GM10248 (cell line): ENCODE measurements around the gene ENTPD8.

Experiments
- CTCF ChIA-PET: fragments of 300-600 bp; sonication (Branson Sonifier 250); formaldehyde crosslinking; extraction: SDS; loops from one replicate; lab custom pipeline; 2021; ENCODE audit warnings: antibody characterized with exemption; lab: Yijun Ruan, JAX
- POLR2A ChIA-PET: fragments of 350-650 bp; sonication (Branson Sonifier 250); formaldehyde crosslinking; extraction: SDS; loops from one replicate; lab custom pipeline; 2020; ENCODE audit warnings: antibody characterized with exemption; lab: Yijun Ruan, JAX
- DNase-seq: peaks from one replicate; pipeline ENCODE4 v3.0.0; 2012; ENCODE audit errors: extremely low spot score
- CTCF ChIP-seq: IDR thresholded peaks from 2 replicates; pipeline ENCODE4 v1.5.1; 2012; ENCODE audit warnings: mild to moderate bottlenecking, low read depth; ENCODE audit errors: extremely low read depth, missing control alignments, control extremely low read depth

The ENTPD8 gene

DNA sequence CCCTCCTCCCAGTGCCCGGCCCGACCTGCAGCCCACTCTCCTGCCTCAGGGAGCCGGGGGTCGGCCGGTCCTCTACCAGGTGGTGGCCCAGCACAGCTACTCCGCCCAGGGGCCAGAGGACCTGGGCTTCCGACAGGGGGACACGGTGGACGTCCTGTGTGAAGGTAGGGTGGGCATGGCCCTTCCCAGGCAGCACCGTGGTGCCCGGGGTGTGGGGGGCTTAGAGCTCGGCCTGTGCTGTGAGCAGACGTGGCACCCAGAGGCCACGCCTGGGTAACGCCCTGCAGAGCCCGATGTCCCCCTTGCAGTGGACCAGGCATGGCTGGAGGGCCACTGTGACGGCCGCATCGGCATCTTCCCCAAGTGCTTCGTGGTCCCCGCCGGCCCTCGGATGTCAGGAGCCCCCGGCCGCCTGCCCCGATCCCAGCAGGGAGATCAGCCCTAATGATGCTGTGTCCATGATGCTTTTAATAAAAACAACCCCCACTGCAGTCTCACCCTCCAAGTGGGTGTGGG lies 7.2 kb downstream of the ENTPD8 start:
- ChIA-PET CTCF (interaction anchor here (1.0 to 3.5 kb wide), 3 partner anchors 10 to 12 kb away, joined by 4 to 21 read pairs (median 12); partner anchors contain the start of genes EXD3 and NOXA1), POLR2A (no interaction called here)
- DNase-seq: no peak
- no peak for TF ChIP-seq CTCF

DNA sequence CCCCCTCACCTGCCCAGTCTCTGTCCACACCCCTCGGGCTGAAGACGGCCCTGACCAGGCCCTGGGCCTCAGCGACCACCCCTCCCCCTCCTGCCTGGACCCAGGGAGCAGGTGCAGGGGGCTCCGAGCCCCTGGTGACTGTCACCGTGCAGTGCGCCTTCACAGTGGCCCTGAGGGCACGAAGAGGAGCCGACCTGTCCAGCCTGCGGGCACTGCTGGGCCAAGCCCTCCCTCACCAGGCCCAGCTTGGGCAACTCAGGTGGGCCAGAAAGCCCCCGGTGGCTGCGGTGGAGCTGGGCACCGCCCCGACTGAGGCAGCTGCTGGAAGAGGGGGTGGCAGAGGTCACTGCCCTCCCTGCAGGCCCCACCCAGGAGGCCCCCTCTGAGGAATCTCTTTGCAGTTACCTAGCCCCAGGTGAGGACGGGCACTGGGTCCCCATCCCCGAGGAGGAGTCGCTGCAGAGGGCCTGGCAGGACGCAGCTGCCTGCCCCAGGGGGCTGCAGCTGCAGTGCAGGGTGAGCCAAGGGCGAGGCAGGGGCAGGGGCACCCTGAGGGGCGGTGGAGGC lies 7.7 kb downstream of the ENTPD8 start:
- POLR2A ChIA-PET: no interaction called here
- CTCF ChIA-PET: interaction anchor here (1.0 to 3.5 kb wide), 3 partner anchors 10 to 13 kb away, joined by 4 to 21 read pairs (median 12); partner anchors contain the start of genes EXD3 and NOXA1
- DNase-seq: no peak
- TF ChIP-seq CTCF: no peak

DNA sequence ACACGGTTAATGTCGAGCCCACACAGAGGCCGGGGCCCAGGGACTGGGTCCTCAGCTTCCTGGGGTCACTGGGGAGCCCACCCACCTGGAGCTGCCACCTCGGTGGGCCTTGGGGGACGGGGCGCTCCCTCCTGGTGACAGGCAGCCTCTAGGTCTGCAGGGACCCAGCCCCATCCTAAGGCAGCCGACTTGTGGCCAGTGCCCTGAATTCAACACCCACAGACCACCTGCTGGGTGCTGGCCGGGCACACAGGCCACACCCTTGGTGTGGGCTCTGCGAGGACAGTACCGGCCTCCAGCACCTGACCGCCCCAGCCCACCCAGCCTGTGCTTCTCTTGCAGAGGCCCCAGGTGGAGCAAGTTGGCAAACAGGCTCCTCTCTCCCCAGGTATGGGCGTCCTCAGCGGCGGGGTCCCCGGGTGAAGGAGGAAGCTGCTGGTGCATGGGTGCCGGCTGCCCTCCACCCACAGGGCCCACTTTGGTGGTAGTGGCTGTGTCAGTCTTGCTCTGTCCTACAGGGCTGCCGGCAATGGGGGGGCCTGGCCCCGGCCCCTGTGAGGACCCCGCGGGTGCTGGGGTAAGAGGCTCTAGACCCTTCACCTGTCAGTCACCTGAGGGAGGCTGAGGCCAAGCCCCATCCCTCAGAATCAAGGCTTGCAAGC lies 8.3 kb downstream of the ENTPD8 start:
- TF ChIP-seq CTCF: no peak
- ChIA-PET CTCF (interaction anchor here (2.2 to 3.5 kb wide), 2 partner anchors 9 to 13 kb away, joined by 12 to 21 read pairs; partner anchors contain the start of genes EXD3 and NOXA1), POLR2A (no interaction called here)
- no peak for DNase-seq

GRCh38 chr9:137431416-137431931 lies 9.7 kb downstream of the ENTPD8 start:
- DNase-seq: no peak
- POLR2A ChIA-PET: no interaction called here
- CTCF ChIA-PET: interaction anchor here (1.8 to 3.5 kb wide), 2 partner anchors 8 to 13 kb away, joined by 6 to 21 read pairs; partner anchors contain the start of genes EXD3 and NOXA1
- no peak for TF ChIP-seq CTCF

GRCh38 chr9:137430723-137431415 lies 10.3 kb downstream of the ENTPD8 start:
- TF ChIP-seq CTCF: no peak
- CTCF ChIA-PET: interaction anchor here (1.8 kb wide), 1 partner anchor 13 kb away, joined by 6 read pairs; no protein-coding TSS in a partner anchor
- DNase-seq: no peak
- POLR2A ChIA-PET: no interaction called here
